Epidermal melanocyte (primary cell): Measurements from ENCODE around the gene ITLN1.
"Not testable (repeated sequence)": the region's sequence is repeated elsewhere in the genome, so short reads cannot be mapped to it uniquely, and the experiment has no call there.

Experiments used
- DNase-seq: peaks from one replicate; pipeline ENCODE4 v3.0.0; 2011; ENCODE audit warnings: low spot score; ENCODE audit not compliant: insufficient read length

The ITLN1 gene

DNA sequence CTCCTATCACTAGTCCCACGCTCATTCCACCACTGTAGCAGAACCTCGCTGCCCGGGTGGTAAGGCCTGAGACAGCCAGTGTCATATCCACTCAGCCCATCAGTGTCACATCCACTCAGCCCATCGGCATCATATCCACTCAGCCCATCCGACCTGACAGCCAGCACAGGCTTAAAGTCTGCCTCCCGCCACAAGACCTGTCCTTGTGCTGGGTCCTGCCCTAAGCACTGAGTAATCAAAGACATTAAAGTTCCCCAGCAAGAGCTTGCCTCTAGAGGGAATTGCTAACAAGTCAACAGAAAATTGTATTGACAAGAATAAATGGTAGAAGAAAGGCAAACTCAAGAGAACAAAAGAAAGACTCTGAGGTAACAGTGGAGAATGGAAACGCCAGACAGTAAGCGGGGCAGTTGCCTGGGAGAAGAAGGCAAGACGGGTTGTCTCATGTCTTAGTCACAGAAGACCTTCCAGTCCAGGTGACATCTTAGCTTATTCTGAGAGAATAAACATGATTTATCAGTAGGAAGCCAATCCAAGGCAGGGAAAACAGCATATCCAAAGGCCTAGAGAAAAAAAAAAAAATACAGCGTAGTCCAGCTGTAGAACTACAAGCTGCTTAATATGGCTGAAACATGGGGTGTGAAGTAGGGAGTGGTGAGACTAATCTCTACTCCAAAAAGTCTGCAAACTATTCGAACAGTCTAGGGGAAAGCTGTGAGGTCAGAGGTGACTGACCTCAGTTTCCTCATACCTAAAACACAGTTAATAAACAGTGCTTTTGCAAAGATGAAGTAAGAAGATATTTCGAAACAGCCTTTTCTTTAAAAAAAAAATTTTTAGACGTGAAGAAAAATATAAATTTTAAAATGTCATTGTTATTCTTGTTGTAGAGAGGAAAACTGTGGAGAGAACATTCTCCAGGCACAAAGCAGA is 1.1 kb downstream of the ITLN1 start:
- no peak for DNase-seq

- DNase-seq: no peak
Measured at GRCh38 chr1:160882582-160882981, 2.4 kb downstream of the ITLN1 start.

- DNase-seq: not testable (repeated sequence)
Measured at GRCh38 chr1:160881264-160881663, 3.7 kb downstream of the ITLN1 start.

DNA sequence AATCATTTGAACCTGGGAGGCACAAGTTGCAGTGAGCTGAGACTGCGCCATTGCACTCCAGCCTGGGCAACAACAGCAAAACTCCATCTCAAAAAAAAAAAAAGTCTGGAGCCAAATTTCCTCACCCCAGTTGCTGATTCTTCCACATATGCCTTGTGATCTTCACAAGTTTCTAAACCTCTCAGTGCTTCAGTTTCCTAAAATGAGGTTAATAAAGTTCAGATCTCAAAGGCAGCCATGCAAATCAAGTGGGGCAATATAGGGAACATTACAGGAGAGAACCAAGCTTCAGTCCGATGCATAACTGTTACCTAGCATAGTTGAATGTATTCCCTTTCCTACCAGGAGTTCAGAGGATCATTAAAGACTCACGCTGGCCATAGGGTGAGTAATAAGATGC is 4.8 kb downstream of the ITLN1 start:
- no peak for DNase-seq

- no peak for DNase-seq
Measured at GRCh38 chr1:160879056-160879455, 5.9 kb downstream of the ITLN1 start.

DNA sequence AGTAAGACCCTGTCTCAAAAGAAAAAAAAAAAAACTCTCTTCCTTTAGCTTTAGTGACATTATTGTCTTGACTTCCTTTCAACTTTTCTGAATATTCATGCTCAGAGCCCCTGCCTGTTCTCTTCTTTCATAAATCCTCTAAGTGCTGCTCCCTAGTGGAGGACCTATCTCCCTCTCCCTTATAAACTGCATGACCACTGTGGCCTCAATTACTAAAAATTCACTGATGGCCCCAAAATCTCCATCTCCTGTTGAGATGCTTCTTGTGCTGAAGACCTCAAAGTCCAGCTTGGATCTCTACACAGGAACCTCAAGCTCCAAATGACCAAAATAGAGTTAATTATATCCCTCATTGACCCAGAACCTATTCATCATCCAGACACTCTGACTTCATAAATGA is 7.8 kb downstream of the ITLN1 start:
- DNase-seq: no peak

DNA sequence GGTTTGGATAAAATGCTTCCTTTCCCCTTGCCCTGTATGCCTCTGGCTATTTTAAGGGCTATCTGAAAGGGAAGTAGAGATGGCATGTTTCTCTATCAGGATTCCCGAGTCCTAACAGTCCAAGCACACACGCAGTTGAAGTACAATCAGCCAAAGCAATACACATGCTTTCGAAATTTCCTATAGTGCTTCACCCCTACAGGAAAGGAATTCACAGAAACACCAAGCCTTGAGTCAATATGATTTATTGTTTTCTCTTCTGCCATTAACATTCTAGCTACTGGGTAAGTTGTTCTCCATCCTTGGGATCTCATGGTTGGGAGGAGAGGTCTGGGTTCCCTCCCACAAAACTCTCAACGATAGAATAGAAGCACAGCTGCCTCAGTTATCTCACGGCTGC is 8.7 kb downstream of the ITLN1 start:
- no peak for DNase-seq

DNA sequence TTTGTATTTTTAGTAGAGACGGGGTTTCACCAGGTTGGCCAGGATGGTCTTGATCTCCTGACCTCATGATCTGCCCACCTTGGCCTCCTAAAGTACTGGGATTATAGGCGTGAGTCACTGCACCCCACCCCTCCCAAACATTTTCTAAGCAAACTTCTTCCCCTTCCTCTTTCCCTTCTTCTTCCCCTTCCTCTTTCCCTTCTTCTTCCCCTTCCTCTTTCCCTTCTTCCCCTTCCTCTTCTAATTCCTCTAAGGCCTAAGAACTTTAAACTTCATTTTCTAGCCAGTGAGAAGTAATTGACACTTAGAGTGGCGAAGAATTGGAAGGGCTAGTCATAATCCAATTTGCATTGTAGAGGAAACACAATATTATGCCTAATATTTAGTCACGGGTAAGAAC is 9.4 kb downstream of the ITLN1 start:
- DNase-seq: not testable (repeated sequence)

DNA sequence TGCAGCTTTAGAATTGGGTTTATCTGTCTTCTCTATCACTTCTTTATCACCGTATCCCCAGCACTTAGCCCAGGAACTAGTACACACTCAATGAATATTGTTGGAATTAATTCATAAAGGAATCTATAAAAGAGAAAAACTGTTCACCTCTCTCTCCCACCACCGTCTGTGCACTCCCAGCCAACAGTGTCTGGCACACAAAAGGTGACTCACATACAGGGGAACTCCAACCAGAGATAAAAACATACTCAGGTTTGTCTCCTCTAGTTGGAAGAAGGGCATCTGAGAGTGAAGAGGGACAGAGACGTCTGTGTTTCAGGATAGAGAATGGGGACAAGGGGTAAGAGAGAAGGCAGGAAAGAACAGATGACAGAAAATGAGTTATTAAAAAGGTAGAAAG is 10.0 kb downstream of the ITLN1 start:
- DNase-seq: no peak

- no peak for DNase-seq
Measured at GRCh38 chr1:160868141-160868540, 16.8 kb downstream of the ITLN1 start.

- DNase-seq: not testable (repeated sequence)
Measured at GRCh38 chr1:160867651-160868050, 17.3 kb downstream of the ITLN1 start.

GRCh38 chr1:160866695-160867260 is 18.2 kb downstream of the ITLN1 start:
- no peak for DNase-seq

DNA sequence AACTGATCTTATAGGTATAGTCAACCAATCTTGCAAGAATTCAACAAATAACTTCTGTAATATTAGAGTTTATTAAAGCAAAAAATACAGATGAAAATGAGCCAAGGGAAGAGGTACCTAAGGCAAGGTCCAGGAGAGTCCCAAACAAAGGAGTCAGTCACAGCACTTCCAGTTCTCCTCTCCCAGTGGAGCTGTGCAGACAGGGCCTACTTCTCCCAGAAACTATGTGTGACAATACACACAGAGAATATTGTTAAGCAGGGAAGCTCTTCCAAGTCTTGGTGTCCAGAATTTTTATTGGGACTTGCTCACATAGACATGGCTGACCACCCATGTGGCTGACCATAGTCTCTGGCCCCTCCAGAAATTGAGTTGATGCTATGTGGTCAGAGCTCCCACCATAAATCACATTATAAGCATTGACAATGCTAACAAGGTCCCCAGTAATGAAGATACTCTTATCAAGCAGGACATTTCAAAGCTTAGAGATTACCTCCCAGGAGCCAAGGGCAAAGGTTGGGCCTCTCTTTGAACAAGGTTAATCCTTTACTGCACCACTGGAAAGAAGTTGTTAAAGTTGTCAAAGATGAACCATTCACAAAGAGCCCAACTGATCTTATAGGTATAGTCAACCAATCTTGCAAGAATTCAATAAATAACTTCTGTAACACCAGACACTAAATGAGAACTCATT is 18.8 kb downstream of the ITLN1 start:
- no peak for DNase-seq

DNA sequence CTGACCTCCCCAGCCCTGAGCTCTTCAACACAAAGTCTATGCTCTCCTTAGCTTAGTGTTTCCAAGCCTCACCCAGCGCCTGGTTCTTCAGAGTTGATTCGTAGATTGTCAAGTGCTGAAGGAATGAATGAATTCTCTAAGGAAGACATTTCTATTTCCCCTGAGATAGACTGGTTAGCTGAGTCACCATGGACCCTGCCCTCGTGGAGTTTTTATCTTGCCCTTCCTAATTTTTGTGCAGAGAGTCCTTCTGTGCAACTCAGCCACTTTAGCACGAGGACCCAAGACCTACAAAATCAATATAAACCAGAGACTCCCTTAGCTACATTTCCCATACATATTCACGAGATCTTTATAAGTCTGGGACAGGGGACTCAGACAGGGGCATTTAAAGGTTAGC is 19.6 kb downstream of the ITLN1 start:
- no peak for DNase-seq

- DNase-seq: no peak
Measured at GRCh38 chr1:160864173-160864572, 20.8 kb downstream of the ITLN1 start.

GRCh38 chr1:160863774-160864131 is 21.2 kb downstream of the ITLN1 start:
- DNase-seq: no peak

DNA sequence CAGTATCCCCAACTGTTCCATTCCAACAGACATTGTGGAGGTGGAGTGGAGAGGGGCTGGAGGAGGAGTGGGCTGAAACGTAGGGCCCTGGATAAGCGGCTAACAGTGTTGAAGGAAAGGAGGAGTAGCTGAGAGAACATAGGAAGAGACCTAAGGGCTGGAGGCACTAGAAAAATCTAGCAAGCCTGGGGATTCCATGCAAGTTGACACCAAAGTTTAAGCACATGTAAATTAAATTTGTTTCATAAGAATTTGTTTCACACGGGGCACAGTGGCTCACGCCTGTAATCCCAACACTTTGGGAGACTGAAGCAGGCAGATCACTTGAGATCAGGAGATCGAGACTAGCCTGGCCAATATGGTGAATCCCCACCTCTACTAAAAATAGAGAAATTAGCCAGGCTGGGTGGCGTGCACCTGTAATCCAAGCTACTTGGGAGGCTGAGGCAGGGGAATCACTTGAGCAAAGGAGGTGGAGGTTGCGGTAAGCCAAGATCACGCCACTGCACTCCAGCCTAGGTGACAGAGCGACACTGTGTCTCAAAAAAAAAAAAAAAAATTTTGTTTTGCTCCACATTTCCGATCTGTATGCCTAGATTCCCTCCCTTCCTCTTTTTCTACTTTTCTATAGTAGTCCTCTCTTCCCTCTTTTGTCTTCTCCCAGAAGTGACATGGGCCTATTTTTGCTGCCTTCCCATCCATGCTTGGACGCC is 21.8 kb downstream of the ITLN1 start:
- no peak for DNase-seq

GRCh38 chr1:160862203-160863060 is 22.5 kb downstream of the ITLN1 start, which contains the start of gene CD244:
CD244 (minus strand) TSS chr1:160862887; CDS start chr1:160862677, 210 bp downstream.
- DNase-seq: no peak

DNA sequence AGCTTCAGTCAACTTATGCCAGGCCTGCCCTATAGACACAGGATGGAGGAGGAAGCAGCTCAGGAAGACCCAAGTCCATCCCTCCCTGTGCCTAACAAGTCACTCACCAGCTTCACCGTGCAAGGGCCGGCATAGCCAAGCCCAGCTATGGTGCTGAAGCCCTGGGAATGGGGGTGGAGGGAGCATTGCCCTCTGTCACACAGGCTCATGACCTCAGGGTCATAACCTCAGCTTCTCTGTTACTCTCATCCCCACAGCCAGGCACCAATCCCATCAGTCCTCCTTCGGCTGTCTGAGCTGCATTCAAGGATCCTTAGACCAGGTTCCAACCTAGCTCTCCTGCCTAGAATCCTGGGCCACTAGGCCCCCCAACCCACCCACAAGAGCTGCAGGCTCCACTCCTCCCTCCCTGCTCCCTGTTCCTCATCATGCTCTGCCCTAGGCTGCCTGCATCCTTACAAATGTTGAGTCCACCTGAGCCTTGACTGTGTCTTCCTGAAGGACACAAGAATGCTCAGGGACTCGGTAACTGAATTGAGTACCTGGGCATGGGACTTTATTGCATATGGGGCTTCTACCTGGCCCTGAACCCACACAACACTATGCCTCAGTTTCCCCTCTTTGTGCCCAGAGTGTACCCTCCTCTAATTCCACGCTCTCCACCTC is 24.0 kb downstream of the ITLN1 start:
- no peak for DNase-seq

DNA sequence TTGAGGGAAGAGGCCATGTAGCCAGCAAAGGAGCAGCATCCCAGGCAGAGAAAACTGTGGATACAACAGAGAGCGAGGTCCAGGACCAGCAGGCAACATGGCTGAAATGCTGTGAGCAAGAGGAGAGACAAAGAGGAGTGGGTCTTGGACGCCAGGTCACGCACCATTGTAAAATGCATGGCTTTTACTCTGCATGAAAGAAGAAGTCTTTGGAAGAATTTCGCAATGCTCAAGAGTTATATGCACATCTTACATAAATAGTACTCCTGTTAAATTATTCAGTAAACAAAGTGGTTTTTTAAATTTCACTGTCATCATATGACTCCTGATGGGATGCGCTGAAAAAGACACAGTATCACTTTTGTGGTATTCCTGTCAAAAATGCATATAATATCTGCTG is 25.8 kb downstream of the ITLN1 start:
- no peak for DNase-seq
